ENCODE results near the gene CMTR1.
A peak's percentile ranks its signal among the peaks of the same experiment; 100 is the strongest.

Gene CMTR1

GRCh38 chr6:37507690-37508421, 74.8 kb downstream of the CMTR1 start:
- no peak for DNase-seq (ENCODE audit: extremely low read depth in 1 of 2, low read depth in 1 of 2)

DNA sequence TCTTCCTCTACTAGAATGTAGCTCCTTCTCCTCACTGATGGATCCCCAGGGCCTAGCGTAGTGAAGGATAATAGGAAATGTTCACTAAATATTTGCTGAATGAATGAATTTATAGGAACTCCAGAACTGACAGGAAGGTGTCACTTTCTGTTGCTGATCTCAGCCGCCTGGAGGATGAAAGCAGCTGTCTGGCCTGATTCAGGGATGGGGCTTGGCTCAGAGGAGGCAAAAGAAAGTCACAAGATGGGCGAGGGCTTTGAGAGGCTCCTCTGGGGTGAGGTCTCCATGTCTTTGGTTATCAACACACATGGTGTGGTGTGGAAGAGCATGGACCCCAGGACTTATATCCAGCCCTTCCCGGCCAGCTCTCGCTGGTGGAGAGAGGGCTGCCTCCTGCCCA, 78.2 kb downstream of the CMTR1 start:
- no peak for DNase-seq (ENCODE audit: extremely low read depth in 1 of 2, low read depth in 1 of 2)

DNA sequence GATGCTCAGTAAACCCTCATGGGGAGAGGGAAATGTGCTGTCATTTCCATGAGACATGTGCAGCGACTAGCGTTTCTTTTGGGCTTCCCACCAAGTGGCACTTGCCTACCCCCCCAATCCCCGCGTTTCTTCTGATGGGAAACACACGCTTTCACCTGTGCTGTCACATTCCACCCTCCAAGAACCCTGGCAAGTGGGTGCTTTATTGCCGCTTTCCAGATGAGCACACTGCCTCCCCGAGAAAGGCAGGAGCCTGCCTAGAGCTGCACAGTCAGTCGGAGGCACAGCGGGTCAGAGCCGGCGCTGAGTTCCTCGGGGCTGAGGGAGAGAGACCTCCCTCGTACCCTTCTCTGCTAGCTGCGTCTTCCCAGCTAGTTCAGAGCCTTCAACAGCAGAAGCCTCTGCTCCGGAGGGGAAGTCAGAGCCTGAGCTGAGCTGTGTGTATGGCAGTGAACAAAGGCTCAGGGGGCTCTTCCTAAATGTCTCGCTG, 78.9 kb downstream of the CMTR1 start:
- DNase-seq (ENCODE audit: extremely low read depth in 1 of 2, low read depth in 1 of 2) = no peak

- no peak for DNase-seq (ENCODE audit: extremely low read depth in 1 of 2, low read depth in 1 of 2)
Observed at GRCh38 chr6:37512400-37513011, 79.5 kb downstream of the CMTR1 start.

DNA sequence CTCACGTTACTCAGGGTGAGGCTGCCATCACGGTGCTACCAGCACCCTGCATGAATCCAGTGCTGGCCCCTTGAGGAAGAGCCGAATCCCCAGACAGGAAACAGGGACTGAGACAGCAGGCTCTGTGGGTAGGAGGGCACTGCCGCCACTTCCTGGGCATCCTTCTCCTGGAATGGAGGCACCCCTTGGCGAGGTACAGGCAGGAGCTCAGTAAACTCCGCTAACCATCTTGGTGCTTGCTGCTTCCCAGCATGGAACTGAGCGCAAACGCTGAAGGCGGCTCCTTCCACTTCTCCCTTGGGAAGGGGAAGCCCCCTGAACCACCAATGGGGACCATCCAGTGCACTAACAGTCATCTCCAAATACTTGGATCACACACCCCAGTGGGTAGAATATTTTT, 80.1 kb downstream of the CMTR1 start:
- DNase-seq (ENCODE audit: extremely low read depth in 1 of 2, low read depth in 1 of 2) = no peak

DNA sequence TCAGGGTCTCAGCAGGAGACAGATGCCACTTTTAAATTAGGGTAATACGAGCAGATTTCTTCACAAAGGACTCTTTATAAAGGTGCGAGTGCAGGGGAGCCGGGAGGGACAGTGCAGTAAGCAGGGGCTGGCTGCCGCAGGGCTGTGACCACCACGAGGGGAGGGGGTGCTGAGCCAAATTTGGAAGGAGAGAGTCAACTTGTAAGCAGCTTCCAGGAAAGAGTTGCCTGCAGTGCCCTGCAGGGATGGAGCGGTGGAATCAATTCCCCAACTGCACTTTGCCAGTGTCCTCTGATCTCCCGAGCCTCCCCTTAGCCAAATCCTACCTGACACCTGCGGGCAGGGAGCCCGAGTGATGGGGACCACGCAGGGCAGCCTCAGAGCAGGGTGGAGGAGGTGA, 80.6 kb downstream of the CMTR1 start:
- DNase-seq (ENCODE audit: extremely low read depth in 1 of 2, low read depth in 1 of 2) = no peak

- no peak for DNase-seq (ENCODE audit: extremely low read depth in 1 of 2, low read depth in 1 of 2)
Observed at GRCh38 chr6:37514321-37514771, 81.3 kb downstream of the CMTR1 start.

DNA sequence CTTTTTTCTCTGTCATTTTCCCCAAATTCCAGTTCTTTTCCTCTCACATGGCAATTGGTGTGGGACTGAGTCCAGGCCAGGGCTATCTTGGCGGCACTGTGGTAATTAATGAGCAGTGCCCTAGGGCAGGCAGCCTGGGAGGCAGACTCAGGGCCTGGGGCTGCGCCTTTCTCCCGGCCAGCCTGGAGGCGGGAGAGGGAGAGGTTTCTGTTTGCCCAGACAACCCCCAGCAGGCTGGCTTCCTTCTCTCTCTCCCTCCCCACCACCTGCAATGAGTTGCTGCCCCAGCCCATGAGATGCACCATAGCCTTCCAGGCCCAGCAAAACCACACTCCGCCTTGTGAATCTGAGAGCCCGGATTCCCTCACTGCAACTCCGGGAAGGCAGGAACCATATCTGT, 81.8 kb downstream of the CMTR1 start:
- no peak for DNase-seq (ENCODE audit: extremely low read depth in 1 of 2, low read depth in 1 of 2)

DNA sequence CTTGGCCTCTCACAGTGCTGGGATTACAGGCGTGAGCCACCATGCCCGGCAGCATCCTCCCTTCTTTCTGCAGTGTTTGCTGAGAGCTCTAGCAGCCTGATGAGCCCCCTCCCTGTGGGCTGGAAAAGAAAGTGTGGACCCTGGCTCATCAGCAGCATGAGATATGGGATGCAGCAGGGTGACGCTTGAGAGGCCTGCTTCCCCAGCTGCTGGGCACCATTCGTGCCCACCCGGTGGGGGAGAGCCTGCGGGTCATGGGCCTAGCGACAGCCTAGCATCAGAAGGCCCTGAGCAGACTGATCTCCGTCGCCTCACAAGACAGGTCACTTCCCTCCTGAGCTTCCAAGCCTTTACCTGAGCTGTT, 82.7 kb downstream of the CMTR1 start:
- no peak for DNase-seq (ENCODE audit: extremely low read depth in 1 of 2, low read depth in 1 of 2)

DNA sequence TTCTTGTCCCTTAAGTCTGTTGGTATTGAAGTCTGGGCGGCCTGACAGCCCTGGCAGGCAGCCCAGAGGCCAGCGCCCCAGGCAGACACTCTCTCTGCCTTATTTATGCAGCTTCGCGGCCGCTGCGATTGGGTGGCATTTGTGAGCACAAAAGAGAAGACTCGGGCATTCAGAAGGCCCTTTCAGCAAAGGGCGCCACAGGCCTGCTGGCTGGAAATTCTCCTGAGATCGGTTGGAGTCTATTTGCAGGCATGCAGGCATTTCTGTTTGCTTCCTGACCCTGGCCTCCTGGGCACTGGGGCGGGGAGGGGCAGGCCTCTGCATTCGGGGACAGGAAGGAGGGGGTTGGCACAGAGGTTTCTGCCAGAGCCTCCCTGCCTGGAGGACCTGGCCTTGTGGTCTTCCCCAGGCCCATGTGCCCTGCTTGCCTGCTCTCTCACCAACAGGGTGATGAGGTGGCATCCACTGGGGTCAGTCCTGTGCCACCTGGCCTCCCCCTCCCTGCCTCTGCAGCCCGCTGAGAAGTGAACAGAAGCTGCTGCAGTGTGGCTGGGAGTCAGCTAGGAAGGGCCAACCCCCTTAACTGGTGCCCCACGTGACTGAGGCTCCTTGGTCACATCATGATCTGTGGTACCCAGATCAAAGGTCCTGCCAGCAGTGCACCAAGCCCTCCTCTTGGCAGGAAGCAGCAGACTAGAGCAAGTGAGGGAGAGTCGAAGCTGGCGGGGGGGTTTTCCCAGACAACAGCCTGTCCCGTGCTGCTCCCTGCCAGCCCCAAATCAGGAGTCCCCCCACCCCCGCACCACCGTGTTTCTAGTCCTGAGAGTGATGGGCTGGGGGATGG, 83.3 kb downstream of the CMTR1 start:
- DNase-seq (ENCODE audit: extremely low read depth in 1 of 2, low read depth in 1 of 2) = peak; percentile 67 to 78

- DNase-seq (ENCODE audit: extremely low read depth in 1 of 2, low read depth in 1 of 2) = no peak
Observed at GRCh38 chr6:37516920-37517405, 83.9 kb downstream of the CMTR1 start.

GRCh38 chr6:37517411-37517812, 84.4 kb downstream of the CMTR1 start:
- DNase-seq (ENCODE audit: extremely low read depth in 1 of 2, low read depth in 1 of 2) = peak; percentile 33 to 48

DNA sequence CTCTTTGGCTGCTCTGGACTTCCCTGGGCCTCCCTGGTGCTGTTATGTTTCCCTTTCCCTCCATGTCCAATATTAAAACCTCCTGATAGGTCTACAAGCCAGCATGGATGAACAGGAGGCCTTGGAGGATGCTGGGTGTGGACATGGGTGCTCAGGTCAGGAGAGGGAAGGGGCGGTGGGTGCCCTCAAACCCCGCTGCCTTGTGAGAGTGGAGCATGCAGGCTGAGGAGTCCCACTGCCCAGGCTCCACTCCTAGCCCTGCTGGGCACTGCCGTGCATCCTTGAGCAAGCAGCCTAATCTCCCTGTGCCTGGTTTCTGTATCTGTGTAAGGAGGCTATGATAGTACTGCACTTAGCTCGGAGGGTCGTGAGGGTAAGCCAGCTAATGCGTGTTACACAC, 85.1 kb downstream of the CMTR1 start:
- DNase-seq (ENCODE audit: extremely low read depth in 1 of 2, low read depth in 1 of 2) = no peak

- no peak for DNase-seq (ENCODE audit: extremely low read depth in 1 of 2, low read depth in 1 of 2)
Observed at GRCh38 chr6:37519461-37519860, 86.4 kb downstream of the CMTR1 start.

GRCh38 chr6:37520926-37521325, 87.9 kb downstream of the CMTR1 start:
- no peak for DNase-seq (ENCODE audit: extremely low read depth in 1 of 2, low read depth in 1 of 2)

- no peak for DNase-seq (ENCODE audit: extremely low read depth in 1 of 2, low read depth in 1 of 2)
Observed at GRCh38 chr6:37521674-37522073, 88.7 kb downstream of the CMTR1 start.

GRCh38 chr6:37522836-37523235, 89.8 kb downstream of the CMTR1 start:
- DNase-seq (ENCODE audit: extremely low read depth in 1 of 2, low read depth in 1 of 2) = no peak

GRCh38 chr6:37523412-37523811, 90.4 kb downstream of the CMTR1 start:
- no peak for DNase-seq (ENCODE audit: extremely low read depth in 1 of 2, low read depth in 1 of 2)

DNA sequence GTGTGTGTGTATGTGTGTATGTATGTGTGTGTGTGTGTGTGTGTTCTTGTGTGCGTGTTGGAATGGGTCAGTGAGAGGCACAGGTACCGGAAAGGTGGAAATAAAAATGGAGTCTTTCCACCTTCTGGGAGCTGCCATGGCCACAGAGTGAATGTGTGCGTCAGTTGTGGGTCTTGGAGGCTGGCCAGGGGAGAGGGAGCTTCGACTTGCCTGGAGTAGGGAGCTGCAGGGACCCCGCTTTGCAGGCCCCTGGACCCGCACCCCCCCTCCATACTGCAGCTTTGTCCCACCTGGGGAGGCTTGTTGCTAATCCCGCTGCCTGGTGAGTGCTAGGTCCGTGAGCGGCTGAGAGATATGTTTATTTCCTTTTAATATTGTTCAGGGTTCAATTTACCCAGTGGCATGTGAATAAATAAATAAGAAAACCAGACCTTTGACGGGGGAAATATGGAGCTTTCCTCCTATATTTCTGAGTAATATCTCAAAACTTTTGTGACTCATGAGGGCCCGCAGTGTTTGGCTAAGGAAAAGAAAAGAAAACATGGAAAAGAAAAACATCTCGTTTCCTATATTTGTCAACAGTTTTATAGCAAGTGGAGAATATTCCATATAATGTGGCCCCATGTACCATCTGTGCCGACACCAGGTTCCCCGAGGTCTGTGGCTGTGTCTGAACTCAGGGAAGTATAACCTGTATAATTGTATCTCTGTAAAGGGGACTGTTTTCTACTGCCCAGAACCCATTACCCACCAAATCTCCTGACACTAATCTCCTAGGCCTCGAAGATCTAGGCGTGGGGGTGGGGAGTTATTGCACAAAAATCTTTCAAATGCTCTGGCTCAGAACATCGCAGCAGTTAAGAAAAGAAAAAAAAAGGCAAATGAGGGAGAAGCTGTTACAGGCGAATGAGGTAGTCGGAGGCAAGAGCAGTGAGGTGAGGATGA, 91.3 kb downstream of the CMTR1 start:
- DNase-seq (ENCODE audit: extremely low read depth in 1 of 2, low read depth in 1 of 2) = no peak

DNA sequence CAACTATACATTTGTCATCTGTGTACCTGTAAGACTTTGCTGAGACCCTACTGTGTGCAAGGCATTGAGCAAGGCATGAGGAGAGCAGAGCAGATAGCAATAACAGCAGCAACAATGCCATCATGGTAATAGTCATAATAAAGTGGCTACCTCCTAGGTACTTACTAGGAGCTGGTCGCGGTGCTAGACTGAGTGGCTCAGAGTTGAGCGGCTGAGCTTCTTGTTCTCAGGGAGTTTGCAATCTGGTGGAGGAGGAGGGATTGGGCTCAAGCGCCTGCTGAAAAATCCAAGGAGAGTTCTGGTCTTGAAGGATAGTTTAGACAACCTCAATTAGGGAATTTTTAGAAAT, 91.9 kb downstream of the CMTR1 start:
- no peak for DNase-seq (ENCODE audit: extremely low read depth in 1 of 2, low read depth in 1 of 2)

Data from activated CD8-positive, alpha-beta memory T cell treated with anti-CD3 and anti-CD28 coated beads for 1 hour (primary cell).